GM19463 (cell line): ENCODE measurements around the gene ZNRD2.

Experiments used
- ATAC-seq: cut with Tn5 transposase; IDR thresholded peaks from one replicate; pipeline ENCODE4 v1.9.1; 2021; ENCODE audit warnings: mild to moderate bottlenecking, moderate library complexity; ENCODE audit not compliant: unreplicated experiment

The ZNRD2 gene

GRCh38 chr11:65538232-65538914 lies 31.9 kb upstream of the ZNRD2 start:
- ATAC-seq, result no peak

DNA sequence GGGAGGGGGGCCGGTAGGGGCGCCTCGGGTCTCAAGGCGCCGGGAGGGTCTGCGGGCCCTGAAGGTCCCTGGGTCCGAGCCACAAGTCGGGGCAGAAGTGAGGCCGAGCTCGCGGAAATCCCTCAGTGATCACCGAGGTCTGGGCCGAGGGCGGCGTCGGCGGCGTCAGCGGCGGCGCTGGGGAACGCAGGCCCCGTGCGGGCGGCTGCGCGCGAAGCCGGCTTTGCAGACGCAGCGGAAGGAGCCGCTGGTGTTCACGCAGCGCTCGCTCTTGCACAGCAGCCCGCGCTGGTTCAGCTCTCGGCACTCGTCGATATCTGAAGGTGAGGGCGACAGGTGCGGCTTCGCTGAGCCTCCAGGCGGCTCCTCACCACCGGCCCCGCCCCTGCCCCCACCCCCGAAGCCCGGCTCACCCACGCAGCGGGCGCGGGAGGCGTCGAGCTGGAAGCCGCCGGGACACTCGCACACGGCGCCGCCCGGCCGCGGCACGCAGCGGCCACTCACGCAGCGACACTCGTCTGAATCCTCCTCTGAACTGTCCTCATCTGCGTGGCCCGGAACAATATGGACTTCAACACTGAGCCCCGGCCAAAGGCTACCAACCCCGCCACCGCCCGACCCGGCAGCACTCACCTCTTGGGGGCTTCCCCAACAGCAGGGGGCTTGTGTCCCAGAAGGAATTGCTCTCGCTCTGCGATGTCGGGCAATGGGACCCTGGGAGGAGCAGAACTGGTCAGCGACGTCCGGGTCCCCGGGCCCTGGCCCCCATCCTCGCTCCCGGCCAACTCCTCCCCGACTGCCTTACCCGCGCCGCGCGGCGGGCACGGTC lies 31.1 kb upstream of the ZNRD2 start:
- ATAC-seq, result no peak

- ATAC-seq, result peak; percentile 54
These were observed 30.5 kb upstream of the ZNRD2 start for GRCh38 chr11:65539744-65540289.

DNA sequence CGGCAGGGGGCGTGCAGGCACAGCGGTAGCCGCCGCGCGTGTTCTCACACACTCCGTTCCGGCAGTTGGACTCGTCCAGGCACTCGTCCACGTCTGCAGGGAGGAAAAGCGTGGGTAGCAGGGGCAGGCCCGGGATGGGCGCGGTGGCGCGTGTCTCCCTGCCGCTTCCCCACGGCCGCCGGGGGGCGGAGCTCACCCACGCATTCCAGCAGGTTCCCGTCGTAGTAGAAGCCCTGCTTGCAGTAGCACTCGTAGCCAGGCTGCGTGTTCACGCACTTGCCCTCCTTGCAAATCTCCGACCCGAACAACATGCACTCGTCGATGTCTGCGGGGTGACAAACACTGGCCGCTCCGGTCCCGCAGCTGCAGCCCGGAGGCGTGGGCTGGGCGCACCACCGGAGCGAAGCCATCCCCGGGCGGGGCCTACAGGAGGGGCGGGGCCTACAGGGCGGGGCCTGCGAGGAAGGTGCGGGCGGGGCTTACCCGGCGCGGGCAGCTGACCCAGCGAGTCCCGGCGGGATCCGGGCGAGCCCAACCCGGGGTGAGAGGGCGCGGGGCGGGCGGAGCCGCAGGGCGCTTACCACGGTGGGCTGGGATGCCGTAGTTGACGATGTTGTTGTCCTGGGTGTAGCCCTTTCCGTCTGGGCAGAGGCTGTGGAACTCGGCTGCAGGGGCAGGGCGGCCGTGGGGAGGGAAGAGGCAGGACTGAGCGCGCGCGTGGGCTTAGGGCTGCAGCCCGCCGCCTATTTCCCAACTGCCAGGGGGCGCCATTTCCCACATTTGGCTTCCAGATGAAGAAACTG lies 29.8 kb upstream of the ZNRD2 start:
- ATAC-seq, result peak; percentile 75

DNA sequence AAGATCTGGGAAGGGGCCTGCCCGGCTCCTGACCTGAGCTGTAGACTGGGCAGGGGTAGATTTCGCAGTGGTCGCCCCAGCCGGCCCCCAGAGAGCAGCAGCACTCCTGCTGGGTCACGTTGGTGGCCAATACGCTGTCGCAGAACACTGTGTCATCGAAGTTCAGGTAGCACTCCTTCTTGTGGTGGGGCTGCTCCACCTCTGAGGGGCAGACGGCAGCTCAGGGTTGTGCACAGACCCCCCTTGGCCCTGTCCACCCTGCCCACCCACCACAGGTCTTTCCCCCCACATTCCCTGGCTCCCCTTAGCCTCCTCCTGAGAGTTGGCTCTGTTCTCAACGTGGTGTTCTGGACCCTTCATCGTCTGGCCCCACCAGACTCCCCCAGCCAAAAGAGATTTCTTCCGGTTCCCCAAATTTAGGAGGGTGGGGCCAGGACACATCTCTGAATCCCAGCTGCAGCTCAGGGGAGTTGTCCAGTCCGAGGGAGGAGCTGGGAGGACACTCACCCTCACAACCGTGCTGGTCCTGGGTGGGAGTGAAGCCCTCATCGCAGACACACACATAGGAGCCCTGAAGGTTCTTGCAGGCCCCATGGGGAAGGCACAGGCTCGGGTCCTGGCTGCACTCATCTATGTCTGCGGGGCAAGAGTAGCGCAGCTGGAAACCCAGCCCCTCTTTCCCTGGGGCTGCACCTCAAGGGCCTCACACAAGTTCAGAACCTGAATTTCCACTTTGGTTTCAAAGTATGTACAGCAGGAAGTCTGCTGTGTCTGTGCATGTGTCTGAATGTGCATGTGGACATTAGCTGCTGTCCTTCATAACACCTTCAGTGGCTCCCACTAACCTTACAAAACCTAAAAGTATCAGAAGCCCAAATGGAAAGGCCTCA lies 28.9 kb upstream of the ZNRD2 start:
- no peak for ATAC-seq

GRCh38 chr11:65542738-65543390 lies 27.4 kb upstream of the ZNRD2 start:
- no peak for ATAC-seq

GRCh38 chr11:65545853-65546216 lies 24.4 kb upstream of the ZNRD2 start:
- no peak for ATAC-seq

DNA sequence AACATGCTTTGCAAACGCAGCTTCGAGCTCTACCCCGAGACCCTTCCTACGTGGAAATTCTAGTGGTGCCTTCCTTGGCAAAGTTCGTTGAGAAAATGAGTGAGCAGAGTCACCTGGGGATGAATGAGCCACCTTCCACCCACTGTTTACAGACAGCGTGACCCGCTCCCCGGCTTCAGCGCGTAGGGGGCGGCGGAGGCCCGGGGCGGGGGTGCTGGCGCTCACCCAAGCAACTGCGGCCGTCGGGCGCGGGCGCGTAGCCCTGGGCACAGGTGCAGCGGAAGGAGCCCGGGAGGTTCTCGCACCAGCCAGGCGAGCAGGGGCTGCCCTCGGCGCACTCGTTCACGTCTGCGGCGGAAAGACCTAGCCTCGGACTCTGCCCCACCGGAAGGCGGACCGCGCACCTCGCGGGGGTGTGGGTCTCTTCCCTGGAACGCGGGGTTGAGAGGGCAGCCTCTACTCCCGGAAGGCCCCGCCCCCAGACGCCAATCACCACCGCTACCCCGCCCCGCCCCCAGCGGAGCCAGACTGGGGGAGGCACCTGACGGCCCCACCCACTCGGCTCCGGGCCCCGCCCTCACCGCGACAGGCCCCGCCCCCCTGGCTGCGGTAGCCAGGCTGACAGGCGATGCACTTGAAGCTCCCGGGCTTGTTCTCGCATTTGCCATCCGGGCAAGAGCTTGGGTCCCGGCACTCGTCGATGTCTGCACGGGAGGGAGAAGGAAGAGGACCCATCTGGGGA lies 23.9 kb upstream of the ZNRD2 start:
- peak; percentile 75 for ATAC-seq

- no peak for ATAC-seq
These were observed 22.7 kb upstream of the ZNRD2 start for GRCh38 chr11:65547446-65548125.

DNA sequence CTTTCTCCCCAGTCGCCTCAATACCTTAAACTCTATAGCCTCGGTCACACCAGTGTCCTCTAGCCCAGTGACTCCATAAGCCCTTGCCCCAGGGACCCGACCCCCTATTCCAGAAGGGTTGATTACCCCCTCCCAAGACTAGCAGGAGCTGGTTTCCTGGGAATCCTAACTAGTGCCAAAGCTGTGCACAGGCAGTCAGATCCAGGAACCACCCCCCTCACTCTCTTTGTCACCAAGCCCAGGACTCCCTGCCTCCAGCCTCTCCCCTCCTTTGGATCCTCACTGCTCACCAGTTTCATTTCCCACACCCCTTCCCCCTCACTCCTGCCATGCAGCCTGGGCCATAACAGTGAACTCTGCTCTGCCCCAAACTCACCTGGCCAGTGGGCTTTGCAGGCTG lies 21.9 kb upstream of the ZNRD2 start:
- no peak for ATAC-seq

DNA sequence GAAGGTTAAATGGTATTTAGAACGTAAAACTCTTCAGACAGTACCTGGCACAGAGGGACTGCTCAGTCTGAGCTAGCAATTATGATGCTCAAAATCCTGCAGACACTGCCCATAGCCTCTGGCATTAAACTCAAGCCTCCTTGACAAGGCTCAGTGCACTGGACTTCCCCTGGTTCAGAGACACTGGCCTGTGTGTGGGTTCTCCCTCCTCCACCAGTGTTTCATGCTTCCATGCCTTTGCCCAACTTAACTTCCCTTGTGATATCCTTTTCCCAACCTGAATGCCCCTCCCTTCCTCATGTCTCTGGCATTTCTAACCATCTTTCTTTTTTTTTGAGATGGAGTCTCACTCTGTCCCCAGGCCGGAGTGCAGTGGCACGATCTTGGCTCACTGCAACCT lies 21.2 kb upstream of the ZNRD2 start:
- no peak for ATAC-seq

GRCh38 chr11:65551572-65552387 lies 18.5 kb upstream of the ZNRD2 start:
- peak; percentile 53 for ATAC-seq

GRCh38 chr11:65552388-65552951 lies 17.8 kb upstream of the ZNRD2 start:
- no peak for ATAC-seq

- no peak for ATAC-seq
These were observed 16.8 kb upstream of the ZNRD2 start for GRCh38 chr11:65553301-65554001.

DNA sequence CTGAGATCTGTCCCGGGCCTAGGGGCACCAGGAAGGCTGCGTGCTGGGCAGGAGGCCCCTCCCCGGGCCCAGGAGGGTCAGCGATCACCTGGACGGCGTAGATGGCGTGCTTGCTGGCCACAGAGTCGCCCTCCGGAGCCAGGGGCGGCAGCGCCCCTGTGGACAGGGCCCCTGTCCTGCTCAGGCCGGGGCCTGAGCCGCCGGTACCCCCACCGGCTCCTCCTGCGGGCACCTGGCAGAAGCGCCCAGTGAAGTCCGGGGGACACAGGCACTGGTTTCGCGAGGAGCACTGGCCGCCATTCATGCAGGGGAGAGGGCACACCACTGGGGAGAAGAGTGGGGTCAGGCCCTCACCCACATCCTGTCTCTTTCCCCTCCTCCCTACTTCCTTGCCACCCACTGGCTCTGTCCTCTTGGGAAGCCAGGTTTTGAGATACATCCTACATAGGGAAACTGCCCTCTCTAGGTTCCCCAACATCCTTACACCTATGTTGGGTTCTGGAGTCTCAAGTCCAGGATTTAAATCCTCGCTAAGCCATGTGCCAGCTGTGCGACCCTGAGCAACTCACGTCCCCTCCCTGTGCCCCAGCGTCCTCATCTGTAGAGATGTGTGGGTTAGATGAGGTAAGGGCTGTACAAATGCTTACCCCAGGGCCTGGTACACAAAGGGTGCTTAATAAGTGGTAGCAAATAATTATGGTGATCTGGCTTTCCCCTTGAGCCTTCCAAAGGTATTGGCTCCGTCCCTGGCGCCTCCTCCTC lies 16.0 kb upstream of the ZNRD2 start:
- ATAC-seq, result no peak

DNA sequence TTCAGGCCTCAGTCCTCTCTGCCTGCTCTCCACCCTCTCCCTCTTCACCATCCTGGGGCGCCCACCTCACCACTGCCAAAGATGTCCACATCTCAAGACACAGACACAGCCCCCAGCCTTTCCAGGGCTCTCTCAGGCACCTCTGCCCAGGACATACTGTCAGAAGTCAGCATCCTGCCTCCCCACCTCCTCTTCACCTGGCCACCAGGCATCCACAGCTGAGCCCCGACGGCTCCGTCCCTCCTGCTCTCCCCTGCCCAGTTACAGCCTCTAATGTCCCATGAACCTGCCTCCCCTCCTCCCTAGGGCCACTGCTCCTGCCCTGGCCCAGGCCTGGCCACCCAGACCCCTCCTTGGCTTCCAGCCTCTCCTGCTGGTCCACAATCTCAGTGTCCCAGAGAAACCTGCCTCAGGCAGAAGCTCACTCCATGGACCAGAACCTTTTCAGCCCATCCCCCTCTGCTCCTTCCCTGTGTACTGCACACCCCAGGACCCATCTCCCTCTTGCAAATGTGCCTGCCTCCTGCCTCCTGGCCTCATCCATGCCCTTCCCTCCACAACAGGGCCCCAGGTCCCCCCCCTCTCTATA lies 15.3 kb upstream of the ZNRD2 start:
- no peak for ATAC-seq
